Measurements from ENCODE around the gene CREBRF.
"Not testable (repeated sequence)": the region's sequence is repeated elsewhere in the genome, so short reads cannot be mapped to it uniquely, and the experiment has no call there.

Gene CREBRF

DNA sequence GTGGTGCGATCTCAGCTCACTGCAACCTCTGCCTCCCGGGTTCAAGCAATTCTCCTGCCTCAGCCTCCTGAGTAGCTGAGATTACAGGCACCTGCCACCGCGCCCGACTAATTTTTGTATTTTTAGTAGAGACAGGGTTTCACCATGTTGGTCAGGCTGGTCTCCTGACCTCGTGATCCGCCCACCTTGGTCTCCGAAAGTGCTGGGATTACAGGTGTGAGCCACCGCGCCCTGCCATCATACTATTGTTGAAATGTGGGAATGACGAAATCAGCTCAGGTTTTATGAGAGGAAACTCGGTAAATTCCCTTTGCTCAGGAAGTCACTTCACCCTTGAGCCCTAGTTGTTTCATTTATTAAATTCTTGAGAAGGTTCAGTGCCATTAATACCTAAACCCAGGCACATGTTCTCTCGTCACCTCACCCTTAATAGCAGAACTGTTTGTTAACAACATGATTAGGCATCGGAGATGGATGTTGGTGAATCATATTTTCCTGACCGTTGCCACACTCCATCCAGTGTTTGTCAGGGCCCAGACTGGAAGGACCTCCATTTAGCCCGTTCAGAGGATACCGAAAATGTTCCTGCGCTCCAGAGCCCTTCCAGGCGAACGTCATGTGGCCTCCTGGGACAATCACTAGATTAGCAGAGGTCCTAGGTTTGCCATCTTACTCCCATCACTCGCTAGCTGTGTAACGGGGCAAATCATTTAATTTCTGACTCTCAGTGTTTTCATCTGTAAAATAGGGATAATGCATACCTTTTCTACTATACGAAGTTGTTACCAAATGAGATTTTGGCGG is 20.0 kb upstream of the CREBRF start:
- no peak for DNase-seq (ENCODE audit: low read depth, low spot score)

DNA sequence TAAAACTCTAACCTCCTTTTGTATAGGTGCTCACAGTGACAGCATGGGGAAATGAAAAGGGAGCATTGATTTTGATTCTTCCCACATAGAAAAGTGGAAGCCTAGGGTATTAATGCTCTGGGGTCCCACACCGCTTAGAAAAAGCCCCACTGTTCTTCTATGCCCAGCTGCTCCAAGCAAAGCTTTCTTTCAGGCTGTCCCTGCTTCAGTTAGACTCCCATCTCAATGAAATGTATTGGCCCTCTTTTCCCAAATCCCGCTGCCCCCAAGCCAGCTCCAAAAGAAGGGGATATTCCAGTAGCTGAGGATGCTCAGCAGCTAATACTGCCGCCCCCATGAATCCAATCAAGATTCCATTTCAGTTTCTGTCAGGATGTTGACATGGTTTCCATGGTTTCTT is 17.0 kb upstream of the CREBRF start:
- no peak for DNase-seq (ENCODE audit: low read depth, low spot score)

GRCh38 chr5:173039964-173040363 is 16.2 kb upstream of the CREBRF start:
- no peak for DNase-seq (ENCODE audit: low read depth, low spot score)

DNA sequence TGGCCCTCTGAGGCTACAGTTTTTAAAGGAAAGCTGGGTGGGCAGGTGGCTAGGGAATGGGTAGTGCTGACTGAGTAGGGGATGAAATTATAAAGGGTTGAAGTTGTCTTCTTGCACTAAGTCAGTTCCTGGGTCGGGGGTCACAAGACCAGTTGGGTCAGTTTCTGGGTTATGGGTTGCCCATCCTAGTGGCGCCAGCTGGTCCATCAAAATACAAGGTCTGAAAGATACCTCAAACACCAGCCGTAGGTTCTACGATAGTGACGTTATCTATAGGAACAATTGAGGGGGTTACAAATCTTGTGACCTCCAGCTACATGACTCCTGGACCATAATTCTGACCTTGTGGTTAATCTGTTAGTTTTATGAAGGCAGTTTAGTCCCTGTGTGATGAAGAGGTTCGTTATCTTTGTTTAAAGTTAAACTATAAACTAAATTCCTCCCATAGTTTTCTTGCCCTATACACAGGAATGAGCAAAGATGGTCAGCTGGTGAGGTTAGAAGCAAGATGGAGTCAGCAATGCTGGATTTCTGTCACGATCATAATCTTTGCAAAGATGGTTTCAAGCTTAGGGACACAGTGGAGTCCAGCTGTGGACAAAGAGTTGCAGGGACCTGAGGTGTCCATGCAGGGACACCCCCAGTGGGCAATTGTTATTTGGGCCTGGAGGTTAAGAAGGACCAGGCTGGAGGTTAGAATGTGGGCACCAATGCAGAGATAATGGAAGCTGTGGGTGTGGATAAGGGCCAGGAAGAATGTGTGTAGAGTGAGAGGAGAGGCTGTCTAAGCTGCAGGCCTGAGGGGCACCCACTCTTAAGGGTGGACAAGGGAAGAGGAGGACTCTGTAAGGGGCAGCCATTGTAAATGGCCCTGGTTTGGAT is 14.0 kb upstream of the CREBRF start:
- no peak for DNase-seq (ENCODE audit: low read depth, low spot score)

DNA sequence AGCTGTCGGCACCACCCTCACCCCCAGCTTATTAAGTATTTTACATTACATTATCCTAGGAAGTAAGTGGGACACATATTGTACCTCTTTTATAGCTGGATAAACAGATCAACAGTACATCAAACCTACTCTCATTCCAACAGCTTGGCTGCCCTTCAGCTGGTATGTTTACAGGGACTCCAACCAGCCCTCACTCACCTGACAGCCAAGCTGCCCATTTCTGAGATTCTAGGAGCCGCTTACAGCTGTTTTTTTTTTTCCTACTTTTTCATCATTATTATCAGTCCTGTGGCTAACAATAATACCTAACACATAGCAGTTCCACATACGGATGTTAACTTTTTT is 13.4 kb upstream of the CREBRF start:
- no peak for DNase-seq (ENCODE audit: low read depth, low spot score)

DNA sequence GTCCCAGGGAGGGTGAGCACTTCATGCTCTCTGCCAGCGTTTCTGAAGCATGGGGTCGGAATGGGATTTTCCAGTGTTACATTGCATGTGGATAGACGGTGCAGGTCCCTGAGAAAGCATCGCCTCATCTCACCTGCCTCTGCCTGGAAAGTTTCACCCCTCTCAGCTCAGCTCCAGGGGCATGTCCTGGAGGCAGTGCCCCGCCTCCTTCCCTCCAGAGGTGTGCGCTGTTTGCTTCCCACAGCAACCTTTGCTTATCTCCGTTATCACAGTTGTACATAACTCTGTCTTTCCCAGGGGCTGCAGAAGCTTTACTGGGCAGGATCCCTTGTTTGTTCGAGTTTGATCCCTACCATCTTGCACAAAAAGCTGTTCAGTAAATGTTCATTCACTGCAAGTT is 10.7 kb upstream of the CREBRF start:
- DNase-seq (ENCODE audit: low read depth, low spot score), result no peak

GRCh38 chr5:173047096-173047837 is 8.9 kb upstream of the CREBRF start:
- not testable (repeated sequence) for DNase-seq (ENCODE audit: low read depth, low spot score)

GRCh38 chr5:173047838-173048105 is 8.4 kb upstream of the CREBRF start:
- DNase-seq (ENCODE audit: low read depth, low spot score), result no peak

- DNase-seq (ENCODE audit: low read depth, low spot score), result no peak
Observed at GRCh38 chr5:173050791-173051190, 5.4 kb upstream of the CREBRF start.

DNA sequence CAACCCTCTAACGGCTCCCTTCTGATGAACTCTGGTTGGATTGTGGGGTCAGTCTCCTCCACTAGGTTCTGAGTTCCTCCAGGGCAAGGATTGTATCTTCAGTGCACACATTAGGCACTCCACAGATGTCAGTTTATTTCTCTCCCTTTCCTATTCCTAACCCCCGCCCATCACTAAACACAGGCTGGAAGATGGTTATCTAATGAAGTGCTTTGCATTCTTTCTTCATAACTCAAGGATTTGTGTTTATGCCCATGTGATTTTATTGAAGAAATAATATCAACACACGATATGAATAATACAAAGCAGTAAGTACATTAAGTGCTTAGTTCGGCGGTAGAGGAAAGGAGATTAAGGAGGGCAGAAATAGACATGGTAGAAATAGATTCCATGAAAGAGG is 4.4 kb upstream of the CREBRF start:
- DNase-seq (ENCODE audit: low read depth, low spot score), result no peak

DNA sequence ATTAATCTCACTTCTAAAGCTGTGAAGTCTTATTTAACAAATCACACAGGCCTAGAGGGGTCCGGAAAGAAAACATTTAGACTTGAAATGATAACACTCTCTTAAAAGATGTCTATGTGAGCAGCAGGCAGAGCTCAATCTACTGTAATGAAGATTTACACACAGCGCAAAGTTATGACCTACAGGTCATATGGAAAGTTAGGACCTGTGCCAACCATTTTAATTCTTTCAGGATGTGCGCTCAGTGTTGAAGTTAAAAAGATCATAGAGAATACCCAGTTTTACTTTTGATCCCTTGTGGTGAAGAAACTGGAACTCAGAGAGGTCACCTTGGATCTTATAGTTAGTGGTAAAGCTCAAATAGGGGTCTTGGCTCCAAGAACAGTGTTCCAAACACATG is 3.1 kb upstream of the CREBRF start:
- DNase-seq (ENCODE audit: low read depth, low spot score), result no peak

DNA sequence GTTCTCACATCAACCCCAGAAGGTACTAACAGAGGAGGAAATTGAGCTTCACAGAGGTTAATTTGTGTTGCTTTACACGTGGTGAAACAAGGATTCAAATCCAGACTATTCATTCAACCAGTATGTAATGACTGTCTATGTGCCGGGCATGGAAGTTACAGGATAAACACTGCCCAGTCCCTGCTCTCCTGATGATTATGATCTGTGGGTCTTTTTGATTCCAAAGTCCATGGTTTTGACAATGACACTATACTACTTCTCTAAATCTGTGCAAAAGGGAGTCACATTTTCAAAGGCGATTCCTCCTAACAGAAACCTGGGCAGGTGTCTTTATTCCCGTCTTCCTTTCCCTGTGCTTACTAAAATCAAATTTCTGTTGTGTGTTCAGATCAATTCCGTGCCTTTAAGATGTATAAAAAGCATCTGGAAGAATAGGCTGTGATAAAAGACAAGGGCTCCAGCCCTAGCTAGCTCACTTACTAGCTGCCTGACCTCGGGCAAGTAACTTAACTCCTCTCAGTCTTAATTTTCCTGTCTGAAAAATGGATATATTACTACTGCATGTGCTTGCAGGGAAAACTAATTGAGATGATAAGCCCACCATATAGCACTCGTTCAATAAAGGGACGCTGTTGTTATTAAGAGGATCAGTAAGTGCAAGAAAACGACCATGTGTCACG is 970 bp upstream of the CREBRF start:
- no peak for DNase-seq (ENCODE audit: low read depth, low spot score)

GRCh38 chr5:173055722-173055982 is 500 bp upstream of the CREBRF start:
- DNase-seq (ENCODE audit: low read depth, low spot score), result no peak

DNA sequence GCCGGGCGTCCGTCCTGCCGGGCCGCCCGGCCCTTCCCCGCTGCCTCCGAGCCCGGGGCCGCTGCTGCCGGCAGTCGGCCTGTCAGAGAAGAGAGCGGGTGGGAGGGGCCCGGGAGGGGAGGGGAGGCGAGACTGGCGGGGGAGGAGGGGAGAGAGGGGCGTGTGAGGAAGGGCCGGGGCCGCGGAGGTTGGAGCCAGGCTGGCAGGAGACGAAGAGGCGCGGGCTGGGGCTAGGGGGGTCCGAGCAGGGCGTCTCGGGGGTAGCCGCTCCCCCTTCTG is 570 bp downstream of the CREBRF start:
- no peak for DNase-seq (ENCODE audit: low read depth, low spot score)

- peak; percentile 98 for DNase-seq (ENCODE audit: low read depth, low spot score)
Observed at GRCh38 chr5:173057062-173057924, 1.1 kb downstream of the CREBRF start.

GRCh38 chr5:173062141-173062540 is 6.0 kb downstream of the CREBRF start:
- no peak for DNase-seq (ENCODE audit: low read depth, low spot score)

DNA sequence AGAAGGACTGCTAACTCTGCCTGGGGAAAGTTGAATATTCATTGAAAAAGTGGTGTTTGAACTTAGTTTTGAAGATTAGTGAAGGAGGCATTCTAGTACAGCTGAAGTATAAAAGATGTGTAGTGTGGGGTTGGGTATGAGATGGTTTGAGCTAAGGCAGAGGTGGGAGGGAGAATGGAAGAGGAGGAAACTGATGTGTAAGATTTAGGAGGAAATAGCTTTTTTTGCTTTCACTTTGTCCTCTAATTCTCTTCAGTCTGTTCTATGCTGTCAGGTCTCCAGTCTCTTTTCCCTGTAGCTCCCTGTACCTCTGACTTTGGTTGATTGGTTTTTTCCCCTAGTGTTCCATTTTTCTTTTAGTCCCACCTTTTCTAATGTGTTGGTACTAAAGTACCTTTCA is 9.0 kb downstream of the CREBRF start:
- DNase-seq (ENCODE audit: low read depth, low spot score), result no peak

DNA sequence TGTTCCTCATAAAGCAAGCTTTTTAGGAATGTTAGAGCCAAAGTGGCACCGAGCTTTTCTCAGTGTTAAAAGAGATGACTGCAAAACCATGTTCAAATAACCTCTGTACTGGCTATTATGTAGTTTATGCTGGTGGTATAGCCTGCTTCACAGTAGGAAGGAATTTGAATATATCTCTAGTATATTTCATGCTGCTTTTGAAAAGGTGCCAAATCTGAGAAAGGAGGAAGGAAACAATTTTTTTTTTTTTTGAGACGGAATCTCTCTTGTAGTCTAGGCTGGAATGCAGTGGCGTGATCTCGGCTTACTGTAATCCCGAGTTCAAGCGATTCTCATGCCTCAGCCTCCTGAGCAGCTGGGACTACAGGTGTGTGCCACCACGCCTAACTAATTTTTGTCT is 13.5 kb downstream of the CREBRF start:
- no peak for DNase-seq (ENCODE audit: low read depth, low spot score)

- no peak for DNase-seq (ENCODE audit: low read depth, low spot score)
Observed at GRCh38 chr5:173075137-173075843, 19.1 kb downstream of the CREBRF start.

DNA sequence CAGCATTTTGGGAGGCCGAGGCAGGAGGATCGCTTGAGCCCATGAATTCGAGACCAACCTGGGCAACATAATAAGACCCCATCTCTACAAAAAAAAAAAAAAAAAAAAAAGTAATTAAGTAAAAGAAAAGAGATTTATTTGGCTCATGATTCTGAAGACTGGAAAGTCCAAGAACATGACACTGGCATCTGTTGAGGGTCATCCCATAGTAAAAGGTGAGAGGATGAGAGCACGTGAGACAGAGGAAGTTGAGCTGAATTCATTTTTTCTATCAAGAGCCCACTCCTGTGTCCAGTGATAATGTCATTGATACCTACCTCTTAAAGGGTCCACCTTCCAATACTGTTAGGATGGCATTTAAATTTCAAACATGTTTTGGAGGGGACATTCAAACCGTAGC is 19.8 kb downstream of the CREBRF start:
- DNase-seq (ENCODE audit: low read depth, low spot score), result no peak

GRCh38 chr5:173076471-173076870 is 20.3 kb downstream of the CREBRF start:
- not testable (repeated sequence) for DNase-seq (ENCODE audit: low read depth, low spot score)
